ENCODE results near the gene MYL12B.

GRCh38 chr18:3283908-3284307, 22.0 kb downstream of the MYL12B start:
- TF ChIP-seq CTCF (IDR thresholded peaks at IDR 0.05) (no peak), POLR2A (IDR thresholded peaks at IDR 0.05) (no peak)
